ENCODE results near the gene THSD7A.

THSD7A gene

GRCh38 chr7:11623093-11623678, 208.8 kb downstream of the THSD7A start:
- no peaks in the 10 kb centered on the region for H3K36me3 Mint-ChIP-seq (ENCODE audit: low read depth)
- H3K4me1 Mint-ChIP-seq (ENCODE audit: low read depth): no peaks in the 10 kb centered on the region
- H3K27ac Mint-ChIP-seq: no peak overlapping the region
- H3K4me3 Mint-ChIP-seq: no peak overlapping the region
- no peaks in the 10 kb centered on the region for H3K9me3 Mint-ChIP-seq
- H3K27me3 Mint-ChIP-seq: no peaks in the 10 kb centered on the region

GRCh38 chr7:11620406-11621253, 211.4 kb downstream of the THSD7A start:
- H3K9me3 Mint-ChIP-seq: no peaks in the 10 kb centered on the region
- no peak overlapping the region for H3K27ac Mint-ChIP-seq
- H3K4me3 Mint-ChIP-seq: no peak overlapping the region
- H3K36me3 Mint-ChIP-seq (ENCODE audit: low read depth): no peaks in the 10 kb centered on the region
- H3K27me3 Mint-ChIP-seq: no peaks in the 10 kb centered on the region
- H3K4me1 Mint-ChIP-seq (ENCODE audit: low read depth): no peaks in the 10 kb centered on the region

- H3K27me3 Mint-ChIP-seq: no peaks in the 10 kb centered on the region
- no peaks in the 10 kb centered on the region for H3K36me3 Mint-ChIP-seq (ENCODE audit: low read depth)
- H3K27ac Mint-ChIP-seq: no peak overlapping the region
- no peaks in the 10 kb centered on the region for H3K4me1 Mint-ChIP-seq (ENCODE audit: low read depth)
- no peaks in the 10 kb centered on the region for H3K9me3 Mint-ChIP-seq
- no peak overlapping the region for H3K4me3 Mint-ChIP-seq
These were observed 215.5 kb downstream of the THSD7A start for GRCh38 chr7:11616466-11616865.

- Mint-ChIP-seq H3K4me1 (ENCODE audit: low read depth) (no peaks in the 10 kb centered on the region), H3K27me3 (no peaks in the 10 kb centered on the region), H3K9me3 (no peaks in the 10 kb centered on the region), H3K36me3 (ENCODE audit: low read depth) (no peaks in the 10 kb centered on the region), H3K27ac (no peak overlapping the region), H3K4me3 (no peak overlapping the region)
These were observed 216.8 kb downstream of the THSD7A start for GRCh38 chr7:11615174-11615573.

- Mint-ChIP-seq H3K4me3 (no peak overlapping the region), H3K36me3 (ENCODE audit: low read depth) (no peaks in the 10 kb centered on the region), H3K9me3 (no peaks in the 10 kb centered on the region), H3K27ac (no peak overlapping the region), H3K4me1 (ENCODE audit: low read depth) (no peaks in the 10 kb centered on the region), H3K27me3 (no peaks in the 10 kb centered on the region)
These were observed 218.6 kb downstream of the THSD7A start for GRCh38 chr7:11613292-11613930.

- H3K9me3 Mint-ChIP-seq: no peaks in the 10 kb centered on the region
- no peak overlapping the region for H3K27ac Mint-ChIP-seq
These were observed 219.3 kb downstream of the THSD7A start for GRCh38 chr7:11612737-11613136.

GRCh38 chr7:11609096-11609670, 222.8 kb downstream of the THSD7A start:
- Mint-ChIP-seq H3K4me1 (ENCODE audit: low read depth) (no peaks in the 10 kb centered on the region), H3K27me3 (no peaks in the 10 kb centered on the region), H3K9me3 (no peaks in the 10 kb centered on the region), H3K36me3 (ENCODE audit: low read depth) (no peaks in the 10 kb centered on the region), H3K27ac (no peak overlapping the region), H3K4me3 (no peak overlapping the region)

More at GRCh38 chr7:11612737-11613136, 219.3 kb downstream of the THSD7A start:
- Mint-ChIP-seq H3K4me1 (ENCODE audit: low read depth) (no peaks in the 10 kb centered on the region), H3K4me3 (no peak overlapping the region), H3K27me3 (no peaks in the 10 kb centered on the region), H3K36me3 (ENCODE audit: low read depth) (no peaks in the 10 kb centered on the region)

- no peaks in the 10 kb centered on the region for H3K27me3 Mint-ChIP-seq
- H3K27ac Mint-ChIP-seq: no peak overlapping the region
- H3K36me3 Mint-ChIP-seq (ENCODE audit: low read depth): no peaks in the 10 kb centered on the region
- H3K4me1 Mint-ChIP-seq (ENCODE audit: low read depth): no peaks in the 10 kb centered on the region
- no peaks in the 10 kb centered on the region for H3K9me3 Mint-ChIP-seq
- no peak overlapping the region for H3K4me3 Mint-ChIP-seq
These were observed 224.3 kb downstream of the THSD7A start for GRCh38 chr7:11607686-11608085.

- Mint-ChIP-seq H3K27ac (no peak overlapping the region), H3K4me1 (ENCODE audit: low read depth) (no peaks in the 10 kb centered on the region), H3K36me3 (ENCODE audit: low read depth) (no peaks in the 10 kb centered on the region), H3K27me3 (no peaks in the 10 kb centered on the region), H3K4me3 (no peak overlapping the region), H3K9me3 (peaks cover 8% of the 10 kb centered on the region)
These were observed 226.2 kb downstream of the THSD7A start for GRCh38 chr7:11605749-11606148.

- Mint-ChIP-seq H3K27me3 (no peaks in the 10 kb centered on the region), H3K27ac (no peak overlapping the region)
These were observed 227.5 kb downstream of the THSD7A start for GRCh38 chr7:11604505-11604904.

GRCh38 chr7:11601761-11602160, 230.2 kb downstream of the THSD7A start:
- no peaks in the 10 kb centered on the region for H3K27me3 Mint-ChIP-seq
- H3K36me3 Mint-ChIP-seq (ENCODE audit: low read depth): no peaks in the 10 kb centered on the region
- no peak overlapping the region for H3K27ac Mint-ChIP-seq
- H3K4me1 Mint-ChIP-seq (ENCODE audit: low read depth): no peaks in the 10 kb centered on the region
- H3K9me3 Mint-ChIP-seq: peaks cover 16% of the 10 kb centered on the region
- H3K4me3 Mint-ChIP-seq: no peak overlapping the region

More at GRCh38 chr7:11604505-11604904, 227.5 kb downstream of the THSD7A start:
- no peaks in the 10 kb centered on the region for H3K36me3 Mint-ChIP-seq (ENCODE audit: low read depth)
- no peaks in the 10 kb centered on the region for H3K4me1 Mint-ChIP-seq (ENCODE audit: low read depth)
- no peak overlapping the region for H3K4me3 Mint-ChIP-seq
- H3K9me3 Mint-ChIP-seq: peaks cover 14% of the 10 kb centered on the region

GRCh38 chr7:11593322-11593721, 238.7 kb downstream of the THSD7A start:
- Mint-ChIP-seq H3K36me3 (ENCODE audit: low read depth) (no peaks in the 10 kb centered on the region), H3K4me3 (no peak overlapping the region), H3K27ac (no peak overlapping the region), H3K9me3 (peaks cover 3% of the 10 kb centered on the region), H3K4me1 (ENCODE audit: low read depth) (no peaks in the 10 kb centered on the region), H3K27me3 (no peaks in the 10 kb centered on the region)

GRCh38 chr7:11592699-11593098, 239.3 kb downstream of the THSD7A start:
- Mint-ChIP-seq H3K27me3 (no peaks in the 10 kb centered on the region), H3K9me3 (peaks cover 3% of the 10 kb centered on the region), H3K4me1 (ENCODE audit: low read depth) (no peaks in the 10 kb centered on the region), H3K36me3 (ENCODE audit: low read depth) (no peaks in the 10 kb centered on the region), H3K4me3 (no peak overlapping the region), H3K27ac (no peak overlapping the region)

- H3K4me1 Mint-ChIP-seq (ENCODE audit: low read depth): no peaks in the 10 kb centered on the region
- H3K36me3 Mint-ChIP-seq (ENCODE audit: low read depth): no peaks in the 10 kb centered on the region
- no peak overlapping the region for H3K27ac Mint-ChIP-seq
- H3K4me3 Mint-ChIP-seq: no peak overlapping the region
- no peaks in the 10 kb centered on the region for H3K27me3 Mint-ChIP-seq
- peaks cover 3% of the 10 kb centered on the region for H3K9me3 Mint-ChIP-seq
These were observed 240.1 kb downstream of the THSD7A start for GRCh38 chr7:11591943-11592342.

- Mint-ChIP-seq H3K4me1 (ENCODE audit: low read depth) (no peaks in the 10 kb centered on the region), H3K27ac (no peak overlapping the region), H3K36me3 (ENCODE audit: low read depth) (no peaks in the 10 kb centered on the region), H3K9me3 (peaks cover 7% of the 10 kb centered on the region), H3K4me3 (no peak overlapping the region), H3K27me3 (no peaks in the 10 kb centered on the region)
These were observed 240.9 kb downstream of the THSD7A start for GRCh38 chr7:11591055-11591633.

All from stimulated activated naive CD8-positive, alpha-beta T cell treated with anti-CD3 and anti-CD28 coated beads, Interleukin-15, Interleukin-2, amounts not matched to agents 100 ng/mL and 50 ng/mL, for 24 hours (primary cell).